IMR-90 (cell line): ENCODE data around the gene ABCA8. TPM values are rescaled to one million over a fixed set of nuclear protein-coding genes. Genes with fewer than 3 reads are reported as not detected.

Experiments used
- ATAC-seq: fragments of 200-7000 bp; cut with Tn5 transposase; 2 replicates; pipeline ENCODE4 v1.9.1; 2020; ENCODE audit warnings: low read depth, mild to moderate bottlenecking, moderate library complexity
- BruUV-seq: library from RNA; stranded (reverse); fragments of 400-500 nt; replicated peaks from 2 replicates; lab custom pipeline; 2021; lab: Mats Ljungman, UMichigan
- CTCF ChIA-PET: fragments of 300-600 bp; formaldehyde crosslinking; extraction: SDS; loops from one replicate; lab custom pipeline; 2021; ENCODE audit warnings: antibody characterized with exemption; lab: Yijun Ruan, JAX
- POLR2A ChIA-PET: fragments of 300-600 bp; sonication (Branson Sonifier 250); formaldehyde crosslinking; loops from one replicate; lab custom pipeline; 2022; ENCODE audit warnings: antibody characterized with exemption; ENCODE audit not compliant: unreplicated experiment; lab: Charles Lee
- DNase-seq: peaks from one replicate; pipeline ENCODE4 v3.0.0; 2013
- H2AFZ ChIP-seq: replicated peaks from 2 replicates; pipeline ENCODE3; 2013; ENCODE audit warnings: low read length, mild to moderate bottlenecking; ENCODE audit not compliant: poor library complexity
- H2AK5ac ChIP-seq: 2 replicates; pipeline ENCODE4 v1.6.1; 2013; ENCODE audit warnings: low read depth, low read length, inconsistent platforms
- H2AK9ac ChIP-seq: replicated peaks from 2 replicates; pipeline ENCODE3; 2013; ENCODE audit warnings: mild to moderate bottlenecking, low read depth, low read length, moderate library complexity; ENCODE audit not compliant: poor library complexity
- H2BK120ac ChIP-seq: 2 replicates; pipeline ENCODE4 v1.6.1; 2013; ENCODE audit warnings: low read depth, low read length, inconsistent platforms
- H2BK15ac ChIP-seq: 3 replicates; pipeline ENCODE4 v1.6.1; 2013; ENCODE audit warnings: low read depth, low read length, inconsistent platforms
- H2BK20ac ChIP-seq: 2 replicates; pipeline ENCODE4 v1.6.1; 2013; ENCODE audit warnings: low read depth, mild to moderate bottlenecking, inconsistent platforms, low read length, moderate library complexity
- H2BK5ac ChIP-seq: 2 replicates; pipeline ENCODE4 v1.6.1; 2013; ENCODE audit warnings: mild to moderate bottlenecking, low read depth, low read length, inconsistent platforms; ENCODE audit not compliant: poor library complexity, severe bottlenecking
- H3K14ac ChIP-seq: replicated peaks from 2 replicates; pipeline ENCODE4 v1.6.1; 2013; ENCODE audit warnings: low read depth, low read length, inconsistent platforms
- H3K18ac ChIP-seq: 2 replicates; pipeline ENCODE4 v1.6.1; 2013; ENCODE audit warnings: low read depth, low read length, control low read depth
- H3K23ac ChIP-seq: 2 replicates; pipeline ENCODE4 v1.6.1; 2013; ENCODE audit warnings: low read depth, low read length, inconsistent platforms
- H3K27ac ChIP-seq: 2 replicates; pipeline ENCODE4 v1.5.1; 2013; ENCODE audit warnings: mild to moderate bottlenecking, control low read depth, low read length; ENCODE audit not compliant: insufficient read depth
- H3K27me3 ChIP-seq: 2 replicates; pipeline ENCODE4 v1.6.1; 2013; ENCODE audit warnings: low read length; ENCODE audit not compliant: control insufficient read depth, insufficient read depth
- H3K36me3 ChIP-seq: 2 replicates; pipeline ENCODE4 v1.6.1; 2013; ENCODE audit warnings: low read length, mixed read lengths; ENCODE audit not compliant: control insufficient read depth, insufficient read depth
- H3K4ac ChIP-seq: 2 replicates; pipeline ENCODE4 v1.6.1; 2013; ENCODE audit warnings: low read depth, low read length, inconsistent platforms
- H3K4me1 ChIP-seq: 2 replicates; pipeline ENCODE4 v1.6.1; 2013; ENCODE audit warnings: low read length, mixed read lengths; ENCODE audit not compliant: control insufficient read depth, insufficient read depth
- H3K4me2 ChIP-seq: 2 replicates; pipeline ENCODE4 v1.6.1; 2013; ENCODE audit warnings: low read depth, mild to moderate bottlenecking, control low read depth, low read length, moderate library complexity
- H3K4me3 ChIP-seq: 2 replicates; pipeline ENCODE4 v1.5.1; 2013; ENCODE audit warnings: low read depth, mild to moderate bottlenecking, control low read depth, low read length, moderate library complexity; ENCODE audit not compliant: insufficient read depth
- H3K56ac ChIP-seq: 2 replicates; pipeline ENCODE4 v1.6.1; 2013; ENCODE audit warnings: low read length, inconsistent platforms; ENCODE audit not compliant: insufficient read depth; ENCODE audit errors: extremely low read depth
- H3K79me1 ChIP-seq, 2 experiments: 2 replicates each; pipeline ENCODE4 v1.6.1; 2013; ENCODE audit warnings: low read length in 2 of 2, inconsistent platforms in 1 of 2, low read depth in 1 of 2
- H3K9ac ChIP-seq: 2 replicates; pipeline ENCODE4 v1.6.1; 2013; ENCODE audit warnings: low read depth, low read length, control low read depth
- H3K9me1 ChIP-seq: 2 replicates; pipeline ENCODE4 v1.6.1; 2013; ENCODE audit warnings: low read length, inconsistent platforms; ENCODE audit not compliant: insufficient read depth
- H3K9me3 ChIP-seq: 2 replicates; pipeline ENCODE4 v1.6.1; 2013; ENCODE audit warnings: low read length; ENCODE audit not compliant: control insufficient read depth, insufficient read depth
- H4K20me1 ChIP-seq: 2 replicates; pipeline ENCODE4 v1.6.1; 2013; ENCODE audit warnings: low read length, inconsistent platforms; ENCODE audit not compliant: insufficient read depth
- H4K5ac ChIP-seq: 2 replicates; pipeline ENCODE4 v1.6.1; 2013; ENCODE audit warnings: mild to moderate bottlenecking, low read depth, low read length, control low read depth
- H4K8ac ChIP-seq, 2 experiments: 2 replicates each; pipeline ENCODE4 v1.6.1; 2013; ENCODE audit warnings: low read depth in 2 of 2, low read length in 2 of 2, control low read depth in 1 of 2, inconsistent platforms in 1 of 2
- H4K91ac ChIP-seq: 2 replicates; pipeline ENCODE4 v1.6.1; 2013; ENCODE audit warnings: low read depth, low read length, inconsistent platforms; ENCODE audit not compliant: insufficient read depth
- BHLHE40 ChIP-seq: fragments of 150-350 bp; IDR thresholded peaks from 2 replicates; pipeline ENCODE4 v1.6.1; 2016; ENCODE audit warnings: mild to moderate bottlenecking, low read depth, low read length
- CEBPB ChIP-seq: IDR thresholded peaks from 2 replicates; pipeline ENCODE4 v1.6.1; 2012; ENCODE audit warnings: low read depth, low read length, improper control_type of control experiment
- MAFK ChIP-seq: IDR thresholded peaks from 2 replicates; pipeline ENCODE4 v1.6.1; 2012; ENCODE audit warnings: low read depth, low read length, improper control_type of control experiment
- RAD21 ChIP-seq: IDR thresholded peaks from 2 replicates; pipeline ENCODE4 v1.6.1; 2012; ENCODE audit warnings: low read length, improper control_type of control experiment
- RCOR1 ChIP-seq: IDR thresholded peaks from 2 replicates; pipeline ENCODE4 v1.6.1; 2012; ENCODE audit warnings: mild to moderate bottlenecking, low read length, improper control_type of control experiment; ENCODE audit not compliant: insufficient replicate concordance
- RFX5 ChIP-seq: IDR thresholded peaks from 2 replicates; pipeline ENCODE4 v1.8.0; 2012; ENCODE audit warnings: low read depth, mild to moderate bottlenecking, low read length, moderate library complexity
- WGBS, 2 experiments: methylation state at CpG; one replicate each; pipeline versions ENCODE4 v1.1.5 to v1.1.7; 2013; ENCODE audit warnings: missing lambda C conversion rate in 2 of 2; ENCODE audit not compliant: insufficient read length in 1 of 2; ENCODE audit errors: extremely low coverage in 2 of 2; 5-methylcytosine and 5-hydroxymethylcytosine counted together
- dilution Hi-C: fragments of 300-500 bp; cut with HindIII; formaldehyde crosslinking; loops from one replicate; pipeline ENCODE4 v1.14.3; 2018; ENCODE audit warnings: low sequenced_read_pairs; ENCODE audit not compliant: unreplicated experiment
- in situ Hi-C: fragments of 300-500 bp; cut with MboI; formaldehyde crosslinking; loops from 3 replicates; pipeline ENCODE4 v1.14.3; 2019; ENCODE audit warnings: low sequenced_read_pairs, inconsistent platforms, mixed read lengths
- intact Hi-C: fragments of 100-400 bp; cut with micrococcal nuclease; formaldehyde crosslinking; loops from 2 replicates; pipeline ENCODE4 v1.10.0; 2022
- polyA plus RNA-seq, 3 experiments: library from polyadenylated mRNA; depleted of rRNA; stranded (reverse); fragments of >200 nt; gene quantifications; 2 replicates each; pipeline ENCODE4 v1.2.3, GENCODE V29; 2012; ENCODE audit warnings: low replicate concordance in 1 of 3
- total RNA-seq: library from RNA; depleted of rRNA; stranded (reverse); fragments of >200 nt; gene quantifications from 2 replicates; pipeline ENCODE4 v1.2.3, GENCODE V29; 2012
- TF ChIP-seq, protein P1 (sequence below): conservative IDR thresholded peaks from 2 replicates; pipeline ENCODE4 v1.5.1; 2012; ENCODE audit warnings: mild to moderate bottlenecking, low read depth, low read length, improper control_type of control experiment

The ABCA8 gene
- total and polyA plus RNA-seq, 2 of the 4 experiments (the other 2 are of a cell fraction), result 1.8 TPM

DNA sequence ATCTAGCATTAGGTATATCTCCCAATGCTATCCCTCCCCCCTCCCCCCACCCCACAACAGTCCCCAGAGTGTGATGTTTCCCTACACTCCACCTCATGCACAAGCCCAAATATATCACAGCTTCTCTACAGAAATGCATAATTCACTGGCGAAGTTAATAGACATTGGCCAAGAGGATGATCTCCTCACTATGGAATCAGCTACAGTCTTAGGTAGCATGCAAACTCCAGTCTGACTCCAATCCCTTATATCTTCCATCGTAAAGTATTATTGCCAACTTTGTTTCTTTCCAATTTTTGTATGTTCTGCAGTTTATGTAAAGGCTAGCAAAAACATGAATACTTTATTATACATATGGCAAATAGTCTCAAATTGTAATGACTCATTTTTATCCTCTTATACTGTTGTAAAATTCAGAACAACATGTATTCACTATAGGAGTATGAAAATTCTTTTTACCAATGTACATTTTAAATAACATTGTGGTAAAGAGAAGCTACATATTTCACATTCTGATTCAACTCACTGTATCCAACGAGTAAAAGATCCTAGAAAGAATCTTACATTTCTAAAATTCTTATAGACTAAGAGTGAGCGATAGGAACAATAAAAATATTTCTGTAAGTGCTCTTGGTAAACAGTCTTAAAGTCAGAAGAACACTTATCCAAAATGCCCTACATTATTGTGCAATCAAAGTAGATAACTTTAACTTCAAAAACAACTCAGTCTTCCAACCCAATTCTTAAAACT is 871 bp downstream of the ABCA8 start:
- no peak overlapping the region for H2BK120ac ChIP-seq
- no peak overlapping the region for H2BK15ac ChIP-seq
- no peak overlapping the region; the same call in 1 of the 2 replicates for H3K9ac ChIP-seq
- H3K56ac ChIP-seq, result no peak overlapping the region
- H2AFZ ChIP-seq, result no peak overlapping the region
- H4K20me1 ChIP-seq, result no peaks in the 10 kb centered on the region
- no CpG with 5 or more reads among the region's 4 CpGs for WGBS, 2 experiments
- no peaks in the 10 kb centered on the region for H3K79me1 ChIP-seq
- H2BK20ac ChIP-seq, result no peak overlapping the region
- no peak overlapping the region for H2AK5ac ChIP-seq
- H4K8ac ChIP-seq, result no peak overlapping the region; a peak in 1 of 4 replicates
- no peaks in the 10 kb centered on the region for H3K9me3 ChIP-seq
- no peak overlapping the region for H3K14ac ChIP-seq
- BruUV-seq, result no TSS peak
- intact Hi-C loops (no loop called here), in situ Hi-C loops (no loop called here), dilution Hi-C loops (no loop called here)
- peak overlapping the region; percentile 33; the same call in 1 of the 2 replicates for H3K27ac ChIP-seq
- no peak overlapping the region for H3K23ac ChIP-seq
- no peaks in the 10 kb centered on the region for H3K27me3 ChIP-seq
- peak overlapping the region; percentile 9; the same call in 1 of the 2 replicates for H3K18ac ChIP-seq
- ATAC-seq (peak; percentile 74), DNase-seq (peak; percentile 15)
- no peaks in the 10 kb centered on the region for H3K36me3 ChIP-seq
- H3K4ac ChIP-seq, result no peak overlapping the region
- H2AK9ac ChIP-seq, result no peak overlapping the region
- ChIA-PET POLR2A (no interaction called here), CTCF (interaction anchor here (0.7 kb wide), 1 partner anchor 182 kb away, joined by 3 read pairs; no protein-coding TSS in a partner anchor)
- H2BK5ac ChIP-seq, result peak overlapping the region; percentile 39
- no peaks in the 10 kb centered on the region for H3K9me1 ChIP-seq
- H3K4me3 ChIP-seq, result no peak overlapping the region; the same call in 1 of the 2 replicates
- H3K4me1 ChIP-seq, result no peaks in the 10 kb centered on the region; the same call in 1 of the 2 replicates
- no peak overlapping the region for H4K5ac ChIP-seq
- H4K91ac ChIP-seq, result peak overlapping the region; percentile 13; the same call in 1 of the 2 replicates
- peak overlapping the region; percentile 45; the same call in 1 of the 2 replicates for H3K4me2 ChIP-seq
- TF ChIP-seq MAFK (no peak), RAD21 (no peak), RFX5 (no peak), CEBPB (peak; percentile 91), RCOR1 (no peak), BHLHE40 (no peak)
- TF ChIP-seq, protein P1, sequence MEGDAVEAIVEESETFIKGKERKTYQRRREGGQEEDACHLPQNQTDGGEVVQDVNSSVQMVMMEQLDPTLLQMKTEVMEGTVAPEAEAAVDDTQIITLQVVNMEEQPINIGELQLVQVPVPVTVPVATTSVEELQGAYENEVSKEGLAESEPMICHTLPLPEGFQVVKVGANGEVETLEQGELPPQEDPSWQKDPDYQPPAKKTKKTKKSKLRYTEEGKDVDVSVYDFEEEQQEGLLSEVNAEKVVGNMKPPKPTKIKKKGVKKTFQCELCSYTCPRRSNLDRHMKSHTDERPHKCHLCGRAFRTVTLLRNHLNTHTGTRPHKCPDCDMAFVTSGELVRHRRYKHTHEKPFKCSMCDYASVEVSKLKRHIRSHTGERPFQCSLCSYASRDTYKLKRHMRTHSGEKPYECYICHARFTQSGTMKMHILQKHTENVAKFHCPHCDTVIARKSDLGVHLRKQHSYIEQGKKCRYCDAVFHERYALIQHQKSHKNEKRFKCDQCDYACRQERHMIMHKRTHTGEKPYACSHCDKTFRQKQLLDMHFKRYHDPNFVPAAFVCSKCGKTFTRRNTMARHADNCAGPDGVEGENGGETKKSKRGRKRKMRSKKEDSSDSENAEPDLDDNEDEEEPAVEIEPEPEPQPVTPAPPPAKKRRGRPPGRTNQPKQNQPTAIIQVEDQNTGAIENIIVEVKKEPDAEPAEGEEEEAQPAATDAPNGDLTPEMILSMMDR, result no peak
